ENCODE measurements around the gene MAP3K8.

GRCh38 chr10:30415593-30415992 is 18.4 kb upstream of the MAP3K8 start:
- TF ChIP-seq CTCF (conservative IDR thresholded peaks at IDR 0.05 in 1 of 2, IDR thresholded peaks at IDR 0.05 in 1 of 2; ENCODE audit: extremely low read depth in 1 of 2, insufficient read depth in 1 of 2, low read depth in 1 of 2, low read length in 2 of 2) (no peak), EZH2 (IDR thresholded peaks at IDR 0.05; ENCODE audit: borderline replicate concordance, low read length) (no peak)

Data from mammary epithelial cell (primary cell).